GM19455 (cell line): ENCODE results near the gene CFAP92.

ENCODE experiments used
- ATAC-seq: cut with Tn5 transposase; IDR thresholded peaks from one replicate; pipeline ENCODE4 v1.9.1; 2021; ENCODE audit not compliant: unreplicated experiment

CFAP92 gene

DNA sequence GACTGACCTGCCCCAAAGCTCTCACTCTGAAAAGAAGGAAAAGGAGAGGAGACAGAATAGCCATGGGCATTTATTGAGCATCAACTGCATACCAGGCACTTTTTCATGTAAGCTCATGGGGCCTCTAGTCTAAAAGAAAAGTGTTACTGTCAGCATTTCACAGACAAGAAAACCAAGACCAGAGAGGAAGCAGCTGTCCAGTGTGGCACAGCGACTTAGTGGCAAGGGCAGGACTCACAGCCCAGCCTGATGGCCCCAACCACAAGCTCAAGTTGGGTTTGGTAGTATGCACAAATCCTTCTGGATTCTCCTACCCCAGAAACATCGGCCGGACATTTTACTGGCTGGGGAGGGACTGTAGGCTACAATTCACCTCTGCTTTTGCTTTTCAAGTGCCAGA is 13.0 kb upstream of the CFAP92 start:
- no peak for ATAC-seq

DNA sequence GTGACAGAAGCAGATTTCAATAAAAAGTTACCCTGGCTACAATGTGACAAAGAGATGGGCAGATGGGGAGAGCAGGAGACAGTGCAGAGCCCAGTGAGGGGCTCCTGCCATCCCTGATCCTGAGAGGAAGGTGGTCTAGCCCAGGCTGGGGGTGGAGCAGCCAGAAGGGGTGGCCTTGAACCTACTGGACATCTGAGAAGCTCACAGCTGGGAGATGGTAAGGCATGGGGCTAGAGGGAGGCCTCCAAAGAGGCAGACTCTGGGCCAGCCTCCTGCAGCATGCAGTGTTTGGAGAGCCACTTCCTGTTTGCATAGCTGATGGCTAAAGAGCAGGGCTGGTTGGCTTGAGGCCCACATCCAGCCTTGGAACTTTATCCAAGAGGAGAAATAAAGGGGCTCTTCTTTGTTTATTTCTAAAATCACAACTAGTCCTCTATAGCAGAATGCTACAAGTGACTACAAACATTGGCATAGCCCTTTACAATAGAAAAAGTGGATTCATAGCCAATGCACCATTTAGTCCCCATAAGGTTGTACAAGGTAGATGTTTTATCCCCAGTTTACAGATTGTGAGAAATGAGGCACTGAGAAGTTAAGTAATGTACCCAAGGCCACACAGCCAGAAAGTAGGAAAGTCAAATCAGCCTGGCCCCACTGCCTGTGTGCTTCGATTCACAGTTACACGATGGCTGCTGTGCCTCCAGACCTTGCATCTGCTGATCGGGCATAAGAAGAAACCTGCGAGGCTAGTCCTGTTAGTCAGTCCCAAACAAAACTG is 11.8 kb upstream of the CFAP92 start:
- ATAC-seq: no peak

DNA sequence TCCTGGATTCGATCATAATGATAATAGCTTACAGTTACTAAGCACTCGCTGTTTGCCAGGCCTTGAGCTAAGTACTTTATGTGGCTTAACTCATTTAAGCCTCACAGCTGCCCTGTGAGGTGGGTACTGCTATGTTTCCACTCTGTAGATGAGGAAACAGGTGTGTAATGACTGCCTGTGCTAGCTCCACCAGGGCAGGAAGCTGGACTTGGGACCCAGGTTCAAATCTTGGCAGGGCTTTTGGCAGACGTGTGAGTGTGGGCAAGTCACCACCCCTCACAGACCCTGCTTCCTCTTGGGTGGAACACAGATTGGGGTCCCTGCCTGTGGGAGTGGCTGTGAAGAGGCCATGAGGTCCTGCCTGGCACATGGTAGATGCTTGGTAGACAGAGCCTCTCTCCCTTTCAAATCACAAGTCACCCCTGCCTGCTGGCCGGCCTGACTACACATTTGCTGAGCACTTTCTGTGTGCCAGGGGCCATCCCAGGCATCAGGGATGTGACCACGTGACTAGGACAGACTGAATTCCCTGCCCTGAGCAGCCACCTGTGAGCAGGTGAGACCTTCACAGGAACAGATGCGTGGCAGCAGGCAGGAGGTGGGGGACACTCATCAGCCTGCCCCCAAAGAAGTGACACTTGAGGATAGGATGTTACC is 10.9 kb upstream of the CFAP92 start:
- no peak for ATAC-seq

DNA sequence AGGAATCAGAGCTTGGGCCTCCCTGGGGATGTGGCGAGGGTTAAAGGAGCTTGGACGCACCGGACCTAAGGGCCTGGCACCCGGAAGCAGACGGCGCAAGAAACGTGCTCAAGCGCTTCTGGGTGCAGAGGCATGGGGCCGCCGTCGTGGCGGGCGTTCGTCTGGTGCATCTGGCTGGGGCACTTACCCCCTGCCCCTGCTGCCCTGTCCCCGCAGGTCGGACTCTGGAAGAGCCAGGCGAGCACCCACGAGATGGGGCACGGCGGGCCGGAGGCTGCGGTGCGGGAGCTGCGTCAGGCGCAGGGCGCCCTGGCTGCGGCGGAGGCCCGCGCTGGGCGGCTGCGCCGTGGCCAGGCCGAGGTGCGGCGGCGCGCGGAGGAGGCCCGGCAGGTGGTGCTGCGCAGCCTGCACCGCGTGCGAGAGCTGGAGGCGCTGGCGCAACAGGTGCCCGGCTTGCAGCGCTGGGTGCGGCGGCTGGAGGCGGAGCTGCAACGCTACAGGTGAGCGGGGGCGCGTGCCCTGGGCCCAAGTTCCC is 9.8 kb upstream of the CFAP92 start:
- ATAC-seq: no peak

DNA sequence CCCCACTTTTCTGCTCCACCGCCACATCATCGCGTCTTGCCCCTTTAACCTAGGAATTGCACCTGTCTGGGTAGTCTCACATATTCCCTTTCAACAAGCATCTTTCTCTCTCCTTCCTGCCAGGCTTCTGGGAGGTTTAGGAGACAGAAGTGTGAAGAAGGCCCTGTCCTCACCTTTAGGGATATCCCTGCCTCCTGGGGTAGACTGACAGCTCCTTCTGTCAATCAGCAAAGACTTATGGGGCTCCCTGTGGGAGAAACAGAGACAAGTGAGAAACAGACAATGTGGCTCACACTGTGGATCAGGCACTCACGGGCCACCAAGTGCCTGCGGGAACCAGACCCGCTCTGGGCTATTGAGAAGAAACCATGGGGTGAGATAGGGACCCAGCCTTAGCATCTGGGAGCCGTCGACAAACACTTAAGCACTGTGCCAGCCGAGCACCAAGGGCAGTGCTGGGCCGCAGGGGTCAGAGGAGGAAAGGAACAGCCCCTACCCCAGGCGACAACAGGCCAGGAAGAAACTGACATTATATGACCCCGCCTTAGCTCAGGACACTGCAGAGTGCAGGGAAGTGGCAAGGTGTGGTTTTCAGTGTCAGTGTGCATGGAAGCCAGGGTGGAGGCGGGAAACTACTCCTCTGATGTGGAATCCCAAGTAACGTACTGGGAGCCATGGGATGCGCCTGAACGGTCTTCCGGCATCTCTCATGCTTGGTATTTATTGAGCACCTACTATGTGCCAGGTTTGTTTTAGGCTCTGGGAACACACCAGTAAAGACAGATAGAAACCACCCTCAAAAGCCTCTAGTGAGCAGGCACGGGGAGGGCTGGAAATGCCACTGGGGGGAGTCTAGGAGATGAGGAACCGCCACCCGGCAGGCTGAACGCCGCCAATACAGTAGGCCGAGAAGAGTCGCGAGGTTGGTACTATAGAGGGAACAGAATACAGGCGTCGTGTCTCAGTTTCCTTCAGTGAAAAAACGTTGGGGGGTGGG is 9.0 kb upstream of the CFAP92 start:
- no peak for ATAC-seq

DNA sequence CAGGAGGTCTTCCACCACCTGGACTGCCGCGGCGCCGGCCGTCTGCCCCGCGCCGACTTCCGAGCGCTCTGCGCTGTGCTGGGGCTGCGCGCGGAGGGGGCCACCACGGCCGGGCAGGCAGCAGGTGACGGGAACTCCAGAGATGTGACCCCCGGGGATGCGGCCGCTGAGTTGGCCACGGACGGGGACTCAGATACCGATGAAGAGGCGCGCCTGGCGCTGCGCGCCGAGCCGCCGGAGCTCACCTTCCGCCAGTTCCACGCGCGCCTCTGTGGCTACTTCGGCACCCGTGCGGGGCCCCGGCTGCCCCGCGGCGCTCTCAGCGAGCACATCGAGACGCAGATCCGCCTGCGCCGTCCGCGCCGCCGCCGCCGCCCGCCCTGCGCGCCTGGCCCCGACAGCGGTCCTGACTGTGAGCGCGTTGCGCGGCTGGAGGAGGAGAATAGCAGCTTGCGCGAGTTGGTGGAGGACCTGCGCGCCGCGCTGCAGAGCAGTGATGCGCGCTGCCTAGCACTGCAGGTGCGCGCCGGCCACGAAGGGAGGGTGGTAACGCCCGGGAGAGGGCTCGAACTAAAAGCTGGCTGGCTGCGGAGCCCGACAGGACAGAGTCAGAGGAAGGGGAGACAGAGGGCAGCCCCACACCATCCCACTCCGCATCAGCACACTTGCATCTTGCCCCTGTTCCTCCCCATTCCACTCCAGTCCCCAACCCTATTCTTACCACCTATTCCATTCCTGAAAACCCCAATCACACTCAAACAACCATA is 8.1 kb upstream of the CFAP92 start:
- no peak for ATAC-seq

DNA sequence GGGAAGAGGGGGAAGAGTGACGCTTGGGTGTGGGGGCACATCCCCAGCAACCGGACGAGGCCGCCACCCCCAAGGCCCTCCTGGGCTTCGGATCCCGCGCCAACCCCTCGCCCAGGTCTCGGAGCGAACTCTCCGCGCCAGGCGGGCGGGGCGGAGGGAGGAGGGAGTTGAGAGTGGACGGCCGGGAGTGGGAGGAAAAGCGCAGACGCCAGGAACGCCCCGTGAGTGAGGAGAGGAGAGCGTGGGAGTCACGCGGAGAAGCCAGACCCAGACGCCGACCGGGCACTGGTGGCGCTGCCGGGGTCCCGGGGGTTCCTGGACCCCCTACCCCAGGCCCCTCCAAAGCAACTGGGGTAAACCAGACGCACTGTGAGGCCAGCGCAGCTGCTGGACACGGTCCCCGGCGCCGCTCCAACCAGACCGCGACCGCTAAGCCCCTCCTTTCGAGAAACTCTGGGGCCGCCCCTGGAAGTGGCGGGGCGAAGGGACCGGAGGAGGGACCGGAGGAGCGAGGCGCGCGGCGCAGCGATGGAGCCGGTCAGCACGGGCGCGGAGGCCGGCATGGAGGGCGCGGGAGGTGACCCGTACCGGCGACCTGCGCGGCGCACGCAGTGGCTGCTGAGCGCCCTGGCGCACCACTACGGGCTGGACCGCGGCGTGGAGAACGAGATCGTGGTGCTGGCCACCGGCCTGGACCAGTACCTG is 7.4 kb upstream of the CFAP92 start, which contains the start of gene EFCC1:
TSS of gene EFCC1 (plus strand) at position 204 of the 705 bp plus-strand sequence. CDS start at position 529, 325 bp downstream.
- no peak for ATAC-seq

DNA sequence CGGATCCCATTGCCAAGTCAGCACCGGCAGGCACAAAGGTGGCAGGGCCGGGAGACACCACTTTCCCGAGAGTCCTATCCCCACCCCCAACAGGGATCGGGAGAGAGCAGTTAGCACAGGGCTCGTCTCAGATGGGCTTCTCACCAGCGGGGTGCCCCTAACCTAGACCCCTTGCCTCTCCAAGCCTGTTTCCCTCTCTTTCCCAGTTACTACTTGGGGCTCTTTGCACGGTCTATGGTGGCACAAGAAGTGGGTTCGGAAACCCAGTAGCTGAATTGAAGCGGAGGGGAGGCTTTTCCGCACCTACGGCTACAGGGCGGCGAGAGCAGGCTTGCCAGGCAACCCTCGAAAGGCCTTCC is 6.8 kb upstream of the CFAP92 start:
- no peak for ATAC-seq

DNA sequence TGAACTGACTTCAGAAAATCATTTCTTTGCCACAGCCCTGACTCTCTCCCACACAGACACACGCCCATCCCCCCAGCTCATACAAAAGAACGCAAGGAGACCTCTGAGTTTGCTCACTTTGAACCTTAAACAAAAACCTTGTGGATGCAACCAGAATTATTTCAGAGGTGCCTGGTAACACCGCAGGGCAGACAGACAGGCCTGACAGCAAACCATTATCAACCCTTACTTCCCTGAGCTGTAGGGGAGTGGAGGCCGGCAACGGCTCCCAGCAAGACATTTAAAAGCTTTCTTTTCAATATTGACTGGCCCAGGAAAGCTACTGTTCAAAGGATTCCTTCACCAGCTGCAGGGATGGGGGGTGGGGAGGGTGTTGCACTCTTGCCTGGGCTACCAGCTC is 5.2 kb upstream of the CFAP92 start:
- no peak for ATAC-seq

DNA sequence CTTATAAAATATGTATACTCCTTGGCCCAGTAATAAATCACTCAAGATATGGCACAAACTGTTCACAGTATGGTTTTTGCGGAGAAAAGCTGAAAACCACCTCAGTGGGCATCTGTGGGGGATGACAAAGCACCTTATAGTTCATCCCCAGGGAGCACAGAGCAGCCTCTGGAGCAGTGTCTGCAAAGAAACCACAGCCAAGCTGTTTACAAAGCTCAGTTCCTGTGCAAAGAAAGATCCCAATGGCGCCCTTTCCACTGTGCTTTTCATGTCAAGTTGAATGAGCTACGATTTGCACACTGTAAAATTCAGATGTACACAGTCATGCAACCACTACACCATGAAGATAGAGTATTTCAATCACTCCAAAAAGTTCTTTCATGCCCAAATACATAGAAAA is 4.7 kb upstream of the CFAP92 start:
- no peak for ATAC-seq

DNA sequence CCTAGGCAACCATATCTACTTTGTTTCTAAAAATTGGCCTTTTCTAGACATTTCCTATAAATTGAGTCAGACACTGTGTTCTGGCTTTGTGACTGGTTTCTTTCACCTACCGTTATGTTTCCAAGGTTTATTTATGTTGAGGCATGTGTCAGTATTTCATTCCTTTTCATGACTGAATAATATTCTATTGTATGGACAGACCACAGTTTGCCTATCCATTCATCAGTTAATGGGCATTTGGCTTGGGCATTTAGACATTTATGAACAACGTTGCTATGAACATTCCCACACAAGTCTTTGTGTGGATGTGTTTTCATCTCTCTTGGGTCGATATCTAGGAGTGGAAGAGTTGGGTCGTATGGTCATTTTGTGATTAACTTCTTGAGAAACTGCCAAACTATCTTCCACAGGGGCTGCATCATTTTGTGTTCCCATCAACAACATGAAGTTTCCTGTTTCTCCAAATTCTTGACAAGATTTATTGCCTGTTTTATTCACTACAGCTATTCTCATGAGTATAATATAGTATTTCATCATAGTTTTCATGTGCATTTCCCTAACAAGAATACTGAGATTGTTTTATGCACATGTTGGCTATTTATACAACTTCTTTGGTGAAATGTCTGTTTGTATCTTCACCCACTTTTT is 3.7 kb upstream of the CFAP92 start:
- ATAC-seq: no peak

DNA sequence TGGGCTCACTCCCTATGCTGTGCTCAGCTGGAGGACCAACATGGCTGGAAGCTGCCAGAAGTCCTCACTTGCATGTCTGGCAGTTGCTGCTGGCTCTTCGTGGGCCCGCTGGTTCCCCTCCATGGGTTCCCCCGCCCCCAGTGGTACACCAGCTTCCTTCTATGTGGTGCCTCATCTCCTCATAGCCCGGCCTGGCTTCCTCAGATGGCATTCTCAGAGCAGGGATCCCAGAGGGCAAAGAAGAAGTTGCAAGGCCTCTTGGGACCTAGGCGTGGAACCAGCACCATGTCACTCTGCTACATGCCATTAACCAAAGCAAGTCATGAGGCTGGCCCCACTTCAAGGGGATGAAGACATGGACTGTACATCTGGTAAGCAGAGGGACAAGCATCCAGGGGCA is 2.9 kb upstream of the CFAP92 start:
- ATAC-seq: no peak

DNA sequence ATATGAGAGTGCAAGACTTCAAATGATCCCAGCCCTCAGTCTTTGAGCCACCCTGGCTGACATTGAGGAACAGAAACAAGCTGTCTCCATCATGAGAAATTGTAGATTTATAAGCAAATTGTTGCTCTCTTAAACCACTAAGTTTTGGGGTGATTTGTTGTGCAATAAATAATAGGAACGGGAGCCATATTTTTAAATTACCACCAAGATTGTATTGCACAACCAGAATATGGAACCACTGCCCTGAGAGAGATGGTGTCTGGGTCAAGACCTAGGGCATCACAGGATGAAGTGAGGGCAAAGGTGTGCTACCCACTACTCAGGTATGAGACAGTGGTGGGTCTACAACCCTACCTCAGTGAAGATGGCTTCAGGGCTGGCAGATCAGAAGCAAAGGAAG is 2.3 kb upstream of the CFAP92 start:
- no peak for ATAC-seq

DNA sequence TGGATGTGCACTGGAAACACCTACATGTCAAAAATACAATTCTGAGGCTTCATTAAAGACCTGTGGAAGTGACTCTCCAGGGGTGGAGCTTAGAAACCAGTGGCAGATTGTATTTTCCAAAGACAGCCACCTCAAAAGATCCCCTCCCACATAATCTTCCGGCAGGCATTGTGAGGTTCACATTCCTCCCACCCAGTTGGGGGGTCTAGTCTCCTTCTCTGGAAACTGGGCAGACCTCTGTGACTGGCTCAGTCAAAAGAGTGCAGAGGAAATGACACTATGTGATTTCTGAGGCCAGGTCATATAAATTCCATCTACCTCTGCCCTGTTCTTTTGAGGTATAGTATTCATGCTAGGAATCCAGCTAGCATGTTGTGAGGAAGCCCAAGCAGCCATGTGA is 1.9 kb upstream of the CFAP92 start:
- ATAC-seq: no peak

DNA sequence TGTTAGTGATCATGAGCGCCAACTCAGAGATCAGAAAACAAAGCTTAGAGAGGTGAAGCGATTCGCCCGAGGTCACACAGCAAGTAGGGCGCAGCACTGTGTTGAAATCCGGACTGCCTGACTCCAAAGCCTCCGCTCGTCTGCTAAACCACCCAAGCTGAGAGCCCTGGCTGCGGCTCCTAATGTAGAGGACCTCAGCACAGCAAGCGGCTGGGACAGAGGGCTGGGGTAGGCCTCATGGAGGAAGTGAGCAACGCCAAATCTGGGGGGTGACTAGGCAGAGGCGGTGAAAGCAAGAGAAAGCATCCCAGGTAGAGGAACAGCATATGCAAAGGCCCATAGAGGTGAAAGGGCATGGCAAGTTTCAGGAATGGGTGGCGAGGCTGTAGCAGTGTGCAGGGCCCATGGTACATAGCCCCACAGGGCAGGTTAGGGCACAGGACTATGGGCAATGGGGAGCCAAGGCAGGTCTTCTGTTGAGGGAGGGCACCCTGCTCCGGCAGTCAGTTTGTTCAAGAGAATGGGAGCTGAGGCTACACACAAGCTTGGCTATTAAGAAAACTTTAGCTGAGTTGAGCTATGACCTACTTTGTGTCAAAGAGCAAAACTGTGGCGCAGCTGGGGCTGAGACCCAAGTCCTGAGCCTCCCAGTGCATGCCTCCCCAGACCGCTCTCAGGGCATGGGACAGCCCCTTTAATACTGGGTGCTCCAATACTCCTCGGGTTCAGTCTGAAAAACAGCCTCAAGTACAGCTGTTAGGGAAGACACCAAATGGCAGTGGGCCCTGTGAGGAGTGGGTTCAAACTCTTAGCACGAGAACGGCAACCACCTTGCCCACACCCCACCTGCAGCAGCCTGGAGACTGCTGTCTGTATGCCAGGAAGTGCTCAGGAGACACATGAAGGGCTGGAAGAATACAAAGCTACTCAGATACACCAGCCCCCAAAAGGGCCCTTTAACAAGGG is 988 bp upstream of the CFAP92 start:
- no peak for ATAC-seq

DNA sequence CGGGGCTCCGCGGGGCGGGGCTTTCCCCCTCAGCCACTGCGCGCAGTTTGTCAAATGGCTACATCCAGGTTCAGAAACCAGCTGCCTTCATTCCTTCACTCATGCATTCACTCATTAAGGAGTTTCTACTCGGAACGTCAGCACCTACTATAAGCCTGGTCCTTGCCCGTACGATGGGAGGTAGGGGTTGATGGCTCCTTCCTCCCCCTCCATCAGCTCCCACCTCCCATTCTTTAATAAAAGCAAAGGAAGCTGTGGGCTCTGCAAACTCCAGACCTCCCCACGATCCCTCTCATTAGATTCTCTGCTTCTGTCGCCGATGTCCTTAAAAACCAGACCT is 267 bp upstream of the CFAP92 start:
- ATAC-seq: no peak

DNA sequence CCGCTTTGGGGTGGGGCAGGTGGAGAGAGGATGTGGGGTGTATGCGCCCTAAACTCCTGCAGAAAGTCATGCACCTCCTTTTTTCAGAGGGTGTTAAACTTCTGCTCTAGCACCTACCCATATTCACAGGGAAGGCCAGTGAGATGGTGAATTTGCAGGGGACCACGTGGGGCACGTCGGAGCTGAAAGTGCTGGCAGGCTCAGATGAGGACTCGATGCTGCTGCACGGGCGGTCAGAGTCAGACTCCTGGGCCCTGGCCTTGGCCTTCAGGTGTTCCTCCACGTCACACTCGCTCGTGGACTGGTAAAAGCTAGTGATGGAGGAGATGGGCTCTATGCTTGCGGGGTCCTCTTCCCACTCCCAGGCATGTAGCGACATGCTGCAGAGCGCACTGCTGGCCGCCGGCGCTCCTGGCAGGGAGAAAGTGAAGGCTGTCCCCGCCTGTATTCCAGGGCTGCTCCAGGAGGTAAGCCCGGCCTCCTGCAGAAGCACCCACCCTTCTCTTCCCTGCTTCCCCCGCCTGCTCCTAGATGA is 883 bp downstream of the CFAP92 start:
- ATAC-seq: no peak

DNA sequence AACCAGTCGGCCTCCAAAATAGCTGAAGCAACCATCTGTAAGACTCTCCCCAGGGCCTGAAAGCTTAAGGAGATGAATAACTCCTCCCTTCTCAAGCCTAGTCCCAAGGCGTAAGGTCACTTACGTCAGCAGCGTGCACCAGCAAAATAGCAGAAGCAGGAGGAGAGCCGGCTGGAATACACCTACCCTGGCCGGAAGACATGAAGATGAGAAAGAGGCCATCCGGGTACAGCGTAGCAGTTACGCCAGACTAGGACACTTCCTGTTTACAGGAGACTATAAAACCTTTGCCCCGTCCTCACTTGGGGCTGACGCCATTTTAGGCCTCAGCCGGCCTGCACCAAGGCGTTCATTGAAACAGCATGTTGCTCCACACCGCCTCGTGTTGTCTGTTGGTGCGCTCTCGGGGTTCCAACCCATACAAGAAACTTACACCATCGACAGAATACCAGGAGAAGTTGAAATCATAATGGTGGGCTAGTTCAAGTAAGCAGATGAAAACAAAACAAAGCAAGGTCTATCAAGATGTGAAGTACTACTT is 2.5 kb downstream of the CFAP92 start:
- ATAC-seq: no peak
